HG03060 (cell line): ENCODE results near the gene NINL.

Experiments
- ATAC-seq: cut with Tn5 transposase; IDR thresholded peaks from one replicate; pipeline ENCODE4 v1.9.1; 2021; ENCODE audit warnings: low read depth, moderate number of reproducible peaks; ENCODE audit not compliant: unreplicated experiment

Gene NINL

GRCh38 chr20:25469558-25469957 lies 115.8 kb downstream of the NINL start:
- no peak for ATAC-seq

- no peak for ATAC-seq
Observed at GRCh38 chr20:25468126-25469075, 116.9 kb downstream of the NINL start.

GRCh38 chr20:25467441-25467840 lies 117.9 kb downstream of the NINL start:
- no peak for ATAC-seq

- no peak for ATAC-seq
Observed at GRCh38 chr20:25466846-25467245, 118.5 kb downstream of the NINL start.

GRCh38 chr20:25465243-25466135 lies 119.8 kb downstream of the NINL start:
- no peak for ATAC-seq

GRCh38 chr20:25464501-25465242 lies 120.7 kb downstream of the NINL start:
- ATAC-seq, result no peak

GRCh38 chr20:25461786-25462545 lies 123.4 kb downstream of the NINL start:
- ATAC-seq, result no peak

GRCh38 chr20:25461281-25461650 lies 124.1 kb downstream of the NINL start:
- ATAC-seq, result no peak

- no peak for ATAC-seq
Observed at GRCh38 chr20:25460566-25461280, 124.6 kb downstream of the NINL start.

GRCh38 chr20:25459916-25460535 lies 125.3 kb downstream of the NINL start:
- ATAC-seq, result no peak

GRCh38 chr20:25459111-25459830 lies 126.1 kb downstream of the NINL start:
- ATAC-seq, result no peak

- no peak for ATAC-seq
Observed at GRCh38 chr20:25457886-25458680, 127.2 kb downstream of the NINL start.

GRCh38 chr20:25454153-25454900 lies 131.0 kb downstream of the NINL start:
- no peak for ATAC-seq

- no peak for ATAC-seq
Observed at GRCh38 chr20:25453035-25453810, 132.1 kb downstream of the NINL start.

GRCh38 chr20:25452333-25452732 lies 133.0 kb downstream of the NINL start:
- no peak for ATAC-seq

- no peak for ATAC-seq
Observed at GRCh38 chr20:25447671-25448070, 137.7 kb downstream of the NINL start.
